Activated T-cell treated with anti-CD3 and anti-CD28 coated beads for 24 hours (primary cell): ENCODE results near the gene PDE9A.

Experiments
- DNase-seq: peaks from one replicate; pipeline ENCODE4 v3.0.0-alpha.2; 2020; ENCODE audit warnings: low read depth

The PDE9A gene

GRCh38 chr21:42673633-42674328, 20.4 kb downstream of the PDE9A start:
- DNase-seq, result no peak

GRCh38 chr21:42674351-42674940, 21.0 kb downstream of the PDE9A start:
- DNase-seq, result no peak

GRCh38 chr21:42675403-42675802, 22.0 kb downstream of the PDE9A start:
- no peak for DNase-seq

- no peak for DNase-seq
These were observed 23.4 kb downstream of the PDE9A start for GRCh38 chr21:42676808-42677207.

GRCh38 chr21:42677339-42678321, 24.2 kb downstream of the PDE9A start:
- no peak for DNase-seq

- no peak for DNase-seq
These were observed 25.3 kb downstream of the PDE9A start for GRCh38 chr21:42678618-42679295.

- DNase-seq, result no peak
These were observed 26.1 kb downstream of the PDE9A start for GRCh38 chr21:42679319-42680057.

- DNase-seq, result no peak
These were observed 26.6 kb downstream of the PDE9A start for GRCh38 chr21:42680058-42680330.

- DNase-seq, result no peak
These were observed 27.0 kb downstream of the PDE9A start for GRCh38 chr21:42680429-42680828.

GRCh38 chr21:42681296-42682206, 28.1 kb downstream of the PDE9A start:
- DNase-seq, result no peak

- DNase-seq, result no peak
These were observed 29.3 kb downstream of the PDE9A start for GRCh38 chr21:42682661-42683210.

GRCh38 chr21:42683371-42684108, 30.1 kb downstream of the PDE9A start:
- no peak for DNase-seq

GRCh38 chr21:42684109-42684916, 30.9 kb downstream of the PDE9A start:
- peak; percentile 13 for DNase-seq

- no peak for DNase-seq
These were observed 31.6 kb downstream of the PDE9A start for GRCh38 chr21:42685036-42685435.

- DNase-seq, result no peak
These were observed 32.6 kb downstream of the PDE9A start for GRCh38 chr21:42685954-42686500.

GRCh38 chr21:42687796-42688195, 34.4 kb downstream of the PDE9A start:
- no peak for DNase-seq

GRCh38 chr21:42688226-42688840, 34.9 kb downstream of the PDE9A start:
- no peak for DNase-seq

- no peak for DNase-seq
These were observed 35.5 kb downstream of the PDE9A start for GRCh38 chr21:42688841-42689371.
